IPS DF 4.7 (cell line): ENCODE data around the gene PCK1.
"Not testable (repeated sequence)": the region's sequence is repeated elsewhere in the genome, so short reads cannot be mapped to it uniquely, and the experiment has no call there.

Experiments used
- DNase-seq: peaks from one replicate; pipeline ENCODE4 v3.0.0-alpha.2; 2013; ENCODE audit warnings: low spot score; ENCODE audit errors: extremely low read depth

The PCK1 gene

GRCh38 chr20:57560554-57561355 lies at the start of gene PCK1:
PCK1 (plus strand) TSS chr20:57561110; CDS start chr20:57561412, 302 bp downstream.
- no peak for DNase-seq

- not testable (repeated sequence) for DNase-seq
These were observed 49.2 kb upstream of the PCK1 start for GRCh38 chr20:57511709-57512108.

DNA sequence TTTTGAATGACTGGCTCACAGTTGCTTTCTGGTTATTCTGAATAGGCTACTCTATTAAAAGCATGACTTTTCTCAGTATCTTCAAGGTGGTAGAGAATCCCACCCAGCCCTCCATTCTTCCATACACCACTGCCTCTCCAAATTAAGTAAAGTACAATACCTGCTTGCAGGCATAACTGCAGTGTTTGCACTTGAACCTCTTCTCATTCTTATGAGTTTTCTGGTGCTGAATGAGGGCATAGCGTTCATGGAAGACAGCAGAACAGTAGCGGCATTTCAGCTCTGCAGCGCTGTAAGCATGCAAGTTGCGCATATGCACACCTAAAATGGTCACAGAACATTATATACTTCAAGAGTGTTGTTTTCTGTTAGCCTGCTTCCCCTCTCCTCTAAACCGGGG lies 48.5 kb upstream of the PCK1 start:
- DNase-seq = no peak

DNA sequence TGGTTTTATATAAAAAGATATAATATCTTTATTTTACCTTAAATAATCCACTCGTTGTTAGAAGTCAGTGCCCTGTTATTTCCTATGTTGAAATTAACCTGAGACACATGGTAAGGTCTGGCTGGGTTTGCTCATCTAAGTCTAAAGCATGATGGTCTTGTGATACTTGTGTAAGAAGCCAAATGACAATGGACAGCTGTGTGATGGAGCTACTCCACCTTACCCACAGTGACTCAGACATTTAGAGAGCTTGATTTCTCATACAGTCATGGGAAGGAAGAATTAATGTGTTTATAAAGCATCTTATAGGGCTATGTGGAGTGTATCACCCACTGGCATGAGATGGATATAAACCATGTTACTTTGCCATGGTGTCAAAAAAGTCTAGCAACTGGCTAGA lies 47.7 kb upstream of the PCK1 start:
- no peak for DNase-seq

- DNase-seq = peak; percentile 53
These were observed 46.6 kb upstream of the PCK1 start for GRCh38 chr20:57514273-57514751.

DNA sequence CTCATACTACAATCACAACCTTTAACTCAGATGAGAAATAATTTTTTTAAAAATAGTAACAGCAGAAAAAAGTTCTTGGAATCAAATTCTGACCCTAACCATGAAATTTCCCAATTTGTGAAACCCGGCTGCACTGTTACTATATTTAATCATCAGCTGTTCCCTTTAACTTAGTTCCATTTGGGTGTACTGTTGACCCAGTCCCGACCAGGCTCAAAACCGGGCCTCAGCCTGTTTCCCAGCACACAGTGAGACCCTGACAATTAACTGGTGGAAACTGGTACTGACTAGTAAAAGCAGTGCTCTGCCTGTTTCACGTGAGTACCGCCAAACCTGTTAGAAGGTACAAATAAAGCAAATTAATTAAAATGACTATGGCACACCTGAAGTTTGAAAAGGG lies 43.0 kb upstream of the PCK1 start:
- DNase-seq = no peak

DNA sequence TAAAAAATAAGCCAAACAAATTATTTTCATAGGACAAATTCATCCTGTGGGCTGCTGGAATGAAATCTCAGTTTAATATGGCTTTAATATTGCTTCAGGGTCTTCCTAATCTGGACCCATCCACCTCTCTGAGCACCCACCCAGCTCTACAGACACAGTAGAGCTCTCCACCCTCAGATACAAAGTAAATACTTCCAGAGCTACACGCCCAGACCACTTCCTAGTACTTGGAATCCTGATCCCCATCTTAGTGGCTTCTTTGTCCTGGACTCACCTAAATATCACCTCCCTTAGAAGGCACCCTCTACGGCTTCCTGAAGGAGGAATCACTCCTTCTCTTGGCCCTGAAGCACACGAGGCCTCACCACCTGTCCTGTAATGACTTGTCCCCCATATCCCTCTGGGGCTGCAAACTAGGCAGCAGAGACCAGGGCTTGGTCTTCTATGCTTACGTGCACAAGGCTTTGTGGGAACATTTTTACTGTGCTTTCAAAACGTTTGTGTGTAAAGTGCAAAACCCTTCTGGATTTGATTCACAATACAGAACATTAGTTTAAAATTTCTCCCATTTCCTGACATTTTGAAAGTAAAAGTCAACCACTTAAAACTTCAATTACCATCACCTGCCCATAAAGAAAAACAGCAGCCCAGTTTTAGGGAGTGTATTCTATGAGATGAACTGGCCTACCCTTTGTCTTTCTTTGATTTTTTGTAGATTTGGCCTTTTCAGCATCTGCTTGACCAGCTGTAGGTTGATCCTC lies 38.4 kb upstream of the PCK1 start:
- no peak for DNase-seq

- DNase-seq = no peak
These were observed 37.1 kb upstream of the PCK1 start for GRCh38 chr20:57523782-57524181.

DNA sequence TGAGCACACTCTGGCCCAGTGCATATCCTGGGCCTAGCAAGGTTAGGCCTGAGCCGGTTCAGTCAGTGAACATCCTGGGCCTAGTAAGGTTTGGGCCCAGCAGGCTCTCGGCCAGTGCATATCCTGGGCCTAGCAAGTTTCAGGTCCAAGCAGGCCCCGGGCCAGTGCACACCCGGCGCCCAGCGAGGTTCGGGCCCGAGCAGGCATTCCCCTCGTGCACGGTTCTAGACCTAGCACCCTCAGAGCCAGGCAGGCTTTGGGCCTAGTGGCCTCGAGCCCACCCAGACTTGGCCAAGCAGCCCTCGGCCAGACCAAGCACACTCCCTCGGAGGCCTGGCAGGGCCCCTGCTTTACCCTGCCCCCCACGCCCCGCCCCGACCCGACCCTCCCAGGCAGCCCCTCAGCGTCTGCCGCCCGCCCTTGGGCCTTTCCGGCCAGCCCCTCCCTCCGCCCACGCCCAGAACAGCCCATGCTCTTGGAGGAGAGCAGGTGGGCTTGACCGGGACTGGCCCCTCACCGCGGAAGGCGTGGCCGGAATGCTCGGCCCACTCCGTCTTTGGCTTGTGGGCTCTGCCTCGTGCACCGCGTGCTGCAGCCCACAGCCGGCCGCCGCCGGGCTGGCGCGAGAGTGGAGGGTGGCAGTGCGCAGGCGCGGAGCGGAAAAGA lies 36.3 kb upstream of the PCK1 start, which contains the start of gene CTCFL:
Gene CTCFL (minus strand): TSS at position 630 of the 666 bp plus-strand sequence. CDS start 935 bp downstream, outside the sequence.
- no peak for DNase-seq

DNA sequence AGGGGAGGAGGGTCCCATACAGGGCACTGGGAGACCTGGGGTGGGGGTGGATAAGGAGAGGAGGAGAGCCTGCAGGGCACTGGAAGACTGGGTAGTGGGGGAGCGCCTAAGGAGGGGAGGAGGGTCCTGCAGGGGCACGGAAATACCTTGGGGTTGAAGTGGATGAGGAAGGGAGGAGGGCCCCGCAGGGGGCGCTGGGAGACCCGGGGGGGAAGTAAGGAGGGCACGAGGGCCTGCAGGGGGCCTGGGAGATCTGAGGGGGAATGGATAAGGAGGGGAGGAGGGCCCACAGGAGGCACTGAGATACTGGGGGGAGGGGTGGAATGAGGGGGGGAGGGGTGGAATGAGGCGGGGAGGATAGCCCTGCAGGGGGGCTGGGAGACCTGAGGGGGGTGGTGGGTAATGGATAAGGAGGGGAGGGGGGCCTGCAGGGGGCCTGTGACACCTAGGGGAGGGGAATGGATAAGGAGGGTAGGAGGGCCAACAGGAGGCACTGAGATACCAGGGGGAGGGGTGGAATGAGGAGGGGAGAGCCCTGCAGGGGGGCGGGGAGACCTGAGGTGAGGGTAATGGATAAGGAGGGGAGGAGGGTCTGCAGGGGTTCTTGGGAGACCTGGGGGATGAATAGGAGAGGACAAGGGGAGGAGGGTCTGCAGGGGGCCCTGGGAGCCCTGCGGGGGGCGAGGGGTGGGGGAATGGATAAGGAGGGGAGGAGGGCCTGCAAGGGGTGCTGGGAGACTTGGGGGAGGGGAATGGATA lies 35.4 kb upstream of the PCK1 start:
- DNase-seq = no peak

GRCh38 chr20:57526087-57526884 lies 34.6 kb upstream of the PCK1 start:
- no peak for DNase-seq

DNA sequence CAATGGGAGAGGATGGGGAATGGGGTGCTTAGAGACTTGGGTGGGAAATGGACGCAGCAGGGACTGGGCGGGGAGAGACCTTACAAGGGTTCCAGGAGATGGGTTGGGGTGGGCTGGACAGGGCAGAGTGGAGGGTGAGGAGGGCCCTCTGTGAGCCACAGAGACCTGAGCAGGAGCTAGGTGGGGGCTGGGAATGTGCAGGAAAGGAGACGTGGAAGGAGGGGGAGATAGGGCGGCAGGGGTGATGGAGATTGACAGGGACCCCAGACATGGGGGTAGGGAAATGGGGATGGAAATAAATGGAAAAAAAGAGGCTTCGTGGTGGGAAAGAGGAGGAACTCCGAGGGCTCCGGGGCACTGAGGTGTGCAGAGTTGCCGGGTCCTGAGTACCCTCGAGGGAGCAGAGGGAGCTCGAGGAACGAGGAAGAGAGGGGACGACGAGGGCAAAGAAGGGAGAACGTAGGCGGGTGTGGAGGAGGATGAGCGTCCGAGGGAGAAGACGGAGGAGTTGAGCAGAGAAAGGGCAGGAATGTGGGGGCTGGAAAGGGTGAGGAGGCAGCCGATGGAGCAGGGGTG lies 33.9 kb upstream of the PCK1 start:
- no peak for DNase-seq

- DNase-seq = no peak
These were observed 33.2 kb upstream of the PCK1 start for GRCh38 chr20:57527728-57528127.

DNA sequence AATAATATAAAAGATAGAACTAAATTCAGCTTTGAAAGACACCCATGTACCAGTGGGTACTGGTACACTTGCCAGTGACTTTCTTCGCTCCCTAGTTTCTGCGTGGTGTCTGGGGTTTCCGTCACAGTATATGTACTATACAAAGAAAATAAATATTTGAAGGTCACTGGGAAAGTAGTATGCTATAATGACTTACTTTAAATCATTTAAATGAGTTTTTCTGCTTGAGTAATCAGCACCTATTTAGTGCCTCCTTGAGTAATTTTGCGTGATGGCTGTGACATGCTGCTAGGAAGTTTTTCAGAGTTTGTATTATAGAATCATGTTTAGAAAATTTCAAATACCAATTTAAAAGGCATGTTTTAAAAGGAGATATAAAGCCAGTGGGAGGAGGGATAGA lies 32.8 kb upstream of the PCK1 start:
- no peak for DNase-seq

DNA sequence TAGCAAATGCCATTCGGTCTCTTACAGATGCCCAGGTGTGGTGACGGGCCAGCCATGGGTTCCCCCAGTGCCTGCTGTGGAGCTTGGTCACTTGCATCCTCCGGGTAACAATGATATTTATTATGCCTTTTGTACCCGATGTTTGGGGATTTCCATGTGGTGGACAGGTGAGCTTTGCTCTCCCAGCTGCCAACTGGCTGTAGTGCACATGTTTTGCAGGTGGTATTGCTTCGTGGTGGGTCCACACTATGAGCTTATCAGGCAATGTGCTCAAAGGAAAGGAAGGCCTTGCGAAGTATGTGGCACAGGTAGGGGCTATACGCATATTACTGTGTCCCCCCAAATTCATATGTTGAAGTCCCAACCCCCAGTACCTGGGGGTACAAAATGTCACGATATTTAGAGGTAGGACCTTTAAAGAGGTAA lies 31.7 kb upstream of the PCK1 start:
- no peak for DNase-seq

- no peak for DNase-seq
These were observed 31.1 kb upstream of the PCK1 start for GRCh38 chr20:57529810-57530209.

DNA sequence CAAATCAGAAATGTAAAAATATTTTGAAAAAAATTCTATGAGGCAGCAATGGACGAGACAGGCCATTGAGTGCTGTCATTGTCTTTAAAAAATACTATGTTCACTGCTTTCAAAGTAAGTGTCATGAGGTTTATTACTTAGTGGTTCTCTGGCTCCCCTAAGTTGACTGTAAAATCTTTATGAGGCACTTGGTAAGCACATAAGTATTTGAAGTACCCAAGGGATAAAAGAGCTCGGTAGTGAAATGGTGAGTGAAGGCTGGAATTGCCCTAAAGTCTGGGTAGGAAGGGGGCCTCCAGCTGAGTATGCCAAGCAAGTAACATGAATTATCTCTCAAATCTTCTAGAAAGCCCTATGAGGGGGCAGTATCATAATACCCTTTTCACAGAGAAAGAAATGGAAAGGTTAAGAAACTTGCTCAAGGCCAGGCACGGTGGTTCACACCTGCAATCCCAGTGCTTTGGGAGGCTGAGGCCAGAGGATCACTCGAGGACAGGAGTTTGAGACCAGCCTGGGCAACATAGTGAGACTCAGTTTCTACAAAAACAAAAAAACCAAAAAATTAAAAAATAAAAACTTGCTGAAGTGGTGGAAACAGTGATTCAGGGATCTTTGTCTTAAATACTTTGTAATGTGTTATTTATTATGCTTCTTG lies 30.5 kb upstream of the PCK1 start:
- DNase-seq = no peak

- DNase-seq = no peak
These were observed 28.8 kb upstream of the PCK1 start for GRCh38 chr20:57532104-57532503.

DNA sequence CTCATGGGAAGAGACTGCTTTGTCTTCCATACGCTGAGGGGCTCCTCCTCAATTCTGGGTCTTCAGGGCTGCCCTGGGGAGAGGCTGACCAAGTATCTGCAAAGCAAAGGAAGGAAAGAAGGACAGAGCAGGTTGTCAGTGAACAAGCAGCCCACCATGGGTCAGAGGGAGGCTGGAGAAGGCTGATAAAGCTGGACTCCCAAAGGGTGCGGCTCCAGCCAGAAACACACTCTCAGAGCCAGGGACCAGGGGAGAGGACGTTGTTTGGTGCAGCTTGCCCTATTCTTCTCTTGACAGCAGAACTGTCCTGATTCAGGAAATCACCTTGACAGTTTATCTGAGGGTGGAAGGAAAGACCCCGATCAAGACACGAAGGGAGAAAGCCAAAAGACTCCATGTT lies 25.6 kb upstream of the PCK1 start:
- DNase-seq = no peak
